G401.6 (cell line): ENCODE data around the gene TRABD2B.

Experiments used
- FAIRE-seq: peaks from 2 replicates; lab custom pipeline; 2012; peaks lifted over from hg19 to GRCh38; lab: Jason Lieb, UNC

Gene TRABD2B

DNA sequence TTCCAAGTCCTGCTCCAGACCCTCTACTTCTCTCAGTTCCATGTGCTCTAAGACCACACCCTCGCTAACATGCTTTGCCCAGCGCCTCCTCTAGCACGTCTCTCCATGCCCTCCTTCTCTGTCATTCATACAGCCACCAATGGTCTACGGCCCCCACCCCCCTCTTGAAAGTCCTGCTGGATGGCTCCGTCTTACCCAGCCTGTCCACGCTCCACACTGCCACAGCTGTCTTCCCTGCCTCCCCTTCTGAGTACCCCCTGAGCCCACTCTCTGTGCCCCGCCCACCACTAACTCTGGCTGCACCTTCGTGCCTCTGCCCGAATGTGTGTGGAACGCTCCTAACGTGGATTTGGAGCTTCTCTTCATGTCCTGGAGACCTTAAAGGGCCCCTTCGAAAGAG, 244.6 kb downstream of the TRABD2B start:
- no peak for FAIRE-seq

DNA sequence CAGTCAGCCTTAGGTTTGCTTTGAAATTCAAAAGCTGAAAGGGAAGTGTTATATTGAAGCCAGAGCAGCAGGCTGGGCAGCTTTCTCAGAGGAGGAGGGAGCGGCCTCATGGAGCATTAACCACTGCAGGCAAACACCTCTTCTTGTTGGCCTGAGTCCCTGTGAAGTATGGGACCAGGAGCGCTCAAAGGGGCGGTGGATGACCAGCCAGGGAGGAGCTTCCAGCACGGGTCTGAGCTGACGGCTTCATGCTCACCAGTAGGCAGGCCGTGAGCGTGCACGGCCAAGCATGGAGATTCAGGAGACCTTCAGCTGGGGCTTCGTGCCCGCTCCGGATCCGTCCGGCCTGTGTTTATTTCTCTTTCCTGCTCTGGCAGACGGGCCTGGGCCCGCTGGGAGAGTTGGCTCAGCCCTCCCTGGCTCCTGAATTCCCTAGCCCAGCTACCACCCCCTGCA, 245.2 kb downstream of the TRABD2B start:
- FAIRE-seq = no peak

GRCh38 chr1:47751193-47751592, 246.0 kb downstream of the TRABD2B start:
- FAIRE-seq = no peak

DNA sequence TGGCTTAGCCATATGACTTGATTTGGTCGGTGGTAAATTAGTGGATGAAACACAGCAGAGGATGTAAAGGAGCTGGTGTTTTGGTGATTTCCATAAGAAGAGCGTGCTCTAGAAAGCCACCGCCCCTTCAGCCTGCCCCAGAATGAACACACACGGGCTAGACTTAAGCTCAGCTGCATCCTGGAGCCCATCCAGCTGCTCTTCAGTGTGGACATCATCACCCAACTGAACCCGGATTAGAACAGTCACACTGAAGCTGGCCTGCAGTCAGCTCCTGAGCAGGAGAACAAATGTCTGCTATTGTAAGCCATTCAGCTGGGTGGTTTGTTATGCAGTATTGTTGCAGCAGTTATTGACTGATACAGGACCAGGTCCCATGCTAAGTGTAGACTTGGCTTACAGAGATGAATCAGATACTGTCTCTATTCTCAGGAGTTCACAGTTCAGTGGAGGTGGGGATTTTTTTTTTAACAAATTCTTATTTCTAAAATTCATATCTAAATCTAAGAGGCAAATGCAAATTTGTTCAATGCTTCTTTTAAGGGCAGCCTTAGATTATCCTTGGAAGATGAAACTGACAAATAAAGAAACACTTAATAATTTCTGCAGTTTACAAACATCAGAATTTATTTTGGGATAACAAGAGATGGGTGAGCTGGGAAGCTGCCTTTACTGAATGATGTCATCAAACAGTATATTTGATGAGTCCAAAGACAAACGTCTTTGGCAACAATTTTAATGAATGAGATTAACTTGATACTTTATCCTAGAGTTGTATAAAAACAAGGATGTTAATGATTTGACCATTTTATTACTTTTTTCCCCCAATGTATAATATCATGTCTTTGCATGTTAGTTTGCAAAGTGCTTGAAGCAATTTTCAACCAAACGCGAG, 251.2 kb downstream of the TRABD2B start:
- no peak for FAIRE-seq

DNA sequence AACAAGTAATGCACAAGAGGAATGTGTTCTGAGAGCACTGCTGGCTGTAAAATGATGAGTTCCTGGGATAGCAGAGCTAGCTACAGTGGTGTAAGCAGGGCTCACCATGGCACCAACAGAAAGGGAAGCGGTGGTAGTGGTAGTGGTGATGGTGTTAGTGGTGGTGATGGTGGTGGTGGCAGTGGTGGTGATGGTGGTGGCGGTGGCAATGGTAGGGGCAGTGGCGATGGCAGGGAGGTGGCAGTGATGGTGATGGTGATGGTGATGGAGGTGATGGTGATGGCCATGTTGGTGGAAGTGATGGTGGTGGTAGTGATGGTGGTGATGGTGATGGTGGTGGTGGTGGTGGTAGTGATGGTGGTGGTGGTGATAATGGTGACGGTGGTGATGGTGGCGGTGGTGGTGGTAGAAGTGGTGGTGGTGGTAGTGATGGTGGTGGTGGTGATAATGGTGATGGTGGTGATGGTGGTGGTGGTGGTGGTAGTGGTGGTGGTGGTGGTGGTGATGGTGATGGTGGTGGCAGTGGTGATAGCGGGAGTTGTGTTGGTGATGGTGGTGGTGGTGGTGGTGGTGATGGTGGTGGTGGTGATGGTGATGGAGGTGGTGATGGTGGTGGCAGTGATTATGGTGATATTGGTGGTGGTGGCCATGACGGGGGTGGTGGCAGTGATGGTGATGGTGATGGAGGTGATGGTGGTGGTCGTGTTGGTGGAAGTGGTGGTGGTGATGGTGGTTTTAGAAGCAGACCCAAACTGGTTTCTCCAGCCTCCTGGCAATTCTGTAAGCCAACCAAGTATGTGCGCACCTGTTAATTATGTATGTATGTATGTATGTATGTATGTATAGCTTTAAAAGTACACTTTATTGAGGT, 254.1 kb downstream of the TRABD2B start:
- FAIRE-seq = no peak

DNA sequence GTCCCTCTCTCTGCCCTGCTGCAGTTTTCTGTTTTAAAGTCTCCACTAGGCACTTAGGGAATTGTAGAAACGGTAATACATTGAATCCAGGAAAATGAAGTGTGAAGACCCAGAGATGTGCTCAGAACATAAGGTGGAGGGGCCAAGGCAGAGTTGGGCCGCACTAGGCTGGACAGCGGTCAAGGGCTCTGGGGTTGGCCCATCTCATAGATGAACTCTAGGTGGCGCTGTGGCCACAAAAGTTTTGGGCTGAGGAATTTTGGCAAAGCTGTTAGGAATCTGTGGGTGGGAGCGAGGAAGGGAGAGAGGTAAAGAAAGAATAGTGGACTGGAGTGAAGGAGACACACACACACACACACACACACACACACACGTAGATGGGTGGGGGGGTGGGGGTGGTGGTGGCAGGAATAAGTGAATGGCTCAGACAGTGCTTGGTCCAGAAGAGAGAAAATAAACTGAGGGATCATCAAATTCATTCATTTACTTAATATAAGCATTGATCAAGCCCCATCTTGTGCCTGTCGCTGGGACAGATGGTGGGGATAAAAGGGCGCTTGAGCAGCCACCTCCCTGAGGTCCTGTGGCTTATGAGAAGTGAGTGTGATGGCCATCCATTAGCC, 258.5 kb downstream of the TRABD2B start:
- no peak for FAIRE-seq

- no peak for FAIRE-seq
Measured at GRCh38 chr1:47732489-47732888, 264.7 kb downstream of the TRABD2B start.

DNA sequence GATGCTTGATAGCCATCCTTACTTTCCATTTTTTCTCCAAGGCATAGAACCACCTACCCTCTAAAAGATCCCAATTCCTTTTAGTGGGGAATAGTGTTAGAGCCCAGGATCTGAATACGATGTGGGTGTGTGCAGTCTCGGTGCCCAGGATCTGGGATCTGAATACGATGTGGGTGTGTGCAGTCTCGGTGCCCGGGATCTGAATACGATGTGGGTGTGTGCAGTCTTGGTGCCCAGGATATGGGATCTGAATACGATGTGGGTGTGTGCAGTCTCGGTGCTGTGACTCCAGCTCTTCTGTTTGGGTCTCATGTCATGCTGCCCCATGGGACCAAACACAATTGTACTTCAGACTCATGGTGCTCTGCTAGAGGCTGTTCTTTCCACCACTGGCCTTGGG, 265.5 kb downstream of the TRABD2B start:
- FAIRE-seq = no peak

- no peak for FAIRE-seq
Measured at GRCh38 chr1:47729685-47730084, 267.5 kb downstream of the TRABD2B start.

DNA sequence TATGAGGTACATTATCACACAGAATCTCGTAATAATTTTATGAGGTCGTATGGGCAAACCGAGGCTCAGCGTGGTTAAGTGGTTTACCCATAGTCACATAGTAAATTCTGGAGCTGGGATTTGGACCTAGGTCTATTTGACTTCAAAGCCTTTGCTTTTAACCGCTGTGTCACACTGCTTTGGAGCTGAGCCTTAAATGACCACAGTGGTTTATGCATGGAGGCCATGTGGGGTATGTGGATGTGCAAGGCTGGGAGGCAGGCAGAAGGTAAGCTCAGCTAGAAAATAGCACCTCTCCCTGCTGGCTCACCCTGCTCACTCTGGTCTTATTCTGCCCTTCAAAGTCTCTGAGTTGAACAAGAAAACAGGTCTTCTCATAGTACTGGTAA, 269.5 kb downstream of the TRABD2B start:
- FAIRE-seq = no peak

- no peak for FAIRE-seq
Measured at GRCh38 chr1:47727051-47727696, 270.0 kb downstream of the TRABD2B start.

DNA sequence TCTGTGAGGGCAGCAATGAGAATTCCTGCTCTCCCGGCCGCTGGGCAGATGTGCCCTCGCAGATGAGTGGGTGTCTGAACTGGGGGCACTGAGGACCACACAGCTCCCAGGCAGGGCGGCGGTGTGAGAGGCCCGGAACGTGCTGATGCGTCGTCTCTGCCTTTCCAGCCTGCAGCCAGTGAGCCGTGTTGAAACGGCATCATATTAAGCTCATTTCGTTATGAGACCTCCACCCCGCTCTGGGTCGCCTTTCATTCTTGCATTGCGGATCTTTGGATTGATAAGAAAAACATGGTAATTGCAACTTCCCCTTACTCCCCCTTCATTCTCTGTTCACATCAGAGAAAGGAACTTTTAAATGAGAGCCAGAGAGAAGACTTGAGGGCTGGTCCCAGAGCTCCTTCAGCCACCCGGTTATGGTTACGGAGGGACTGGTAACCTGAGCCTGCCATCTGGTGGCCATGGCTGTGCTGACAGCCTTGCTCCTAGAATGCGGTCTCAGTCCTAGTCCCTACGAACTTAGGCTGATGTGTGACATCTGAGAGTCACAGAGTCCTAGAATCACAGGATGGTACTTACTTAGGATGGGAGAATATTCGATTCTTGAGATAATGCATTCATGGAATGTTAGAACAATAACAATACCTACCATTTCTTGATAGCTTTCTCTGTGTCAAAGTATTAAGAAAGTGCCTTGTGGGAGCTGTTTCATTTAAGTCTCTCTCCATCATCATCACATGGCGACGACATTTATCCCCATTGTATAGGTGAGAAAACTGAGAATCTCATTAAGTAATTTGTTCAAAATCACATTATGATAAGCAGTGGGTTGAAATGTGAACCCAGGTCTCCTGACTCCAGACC, 271.0 kb downstream of the TRABD2B start:
- peak; percentile 55 for FAIRE-seq

- FAIRE-seq = no peak
Measured at GRCh38 chr1:47725511-47725991, 271.6 kb downstream of the TRABD2B start.

DNA sequence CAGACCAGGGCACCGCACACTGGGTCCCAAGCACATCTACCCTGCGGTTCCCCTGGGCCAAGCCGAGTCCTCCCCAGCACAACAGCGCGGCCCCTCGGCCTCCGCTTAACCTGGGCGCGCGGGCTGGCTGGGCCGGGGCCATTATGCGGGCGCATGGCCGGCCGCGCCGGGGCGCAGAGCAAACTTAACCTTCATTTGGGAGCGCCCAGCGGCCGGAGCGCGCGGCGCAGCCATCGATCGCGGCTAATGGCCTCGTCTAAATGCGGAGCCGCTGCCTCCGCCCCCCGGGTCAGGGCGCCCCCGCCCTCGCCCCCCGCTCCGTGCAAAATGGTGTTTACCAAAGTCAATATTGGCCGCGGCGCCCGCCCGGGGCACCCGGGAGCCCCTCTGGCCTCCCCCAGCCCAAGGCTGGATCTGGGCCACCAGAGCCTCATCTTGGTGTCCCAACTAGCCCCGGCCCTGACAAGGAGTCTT, 272.1 kb downstream of the TRABD2B start:
- FAIRE-seq = no peak

DNA sequence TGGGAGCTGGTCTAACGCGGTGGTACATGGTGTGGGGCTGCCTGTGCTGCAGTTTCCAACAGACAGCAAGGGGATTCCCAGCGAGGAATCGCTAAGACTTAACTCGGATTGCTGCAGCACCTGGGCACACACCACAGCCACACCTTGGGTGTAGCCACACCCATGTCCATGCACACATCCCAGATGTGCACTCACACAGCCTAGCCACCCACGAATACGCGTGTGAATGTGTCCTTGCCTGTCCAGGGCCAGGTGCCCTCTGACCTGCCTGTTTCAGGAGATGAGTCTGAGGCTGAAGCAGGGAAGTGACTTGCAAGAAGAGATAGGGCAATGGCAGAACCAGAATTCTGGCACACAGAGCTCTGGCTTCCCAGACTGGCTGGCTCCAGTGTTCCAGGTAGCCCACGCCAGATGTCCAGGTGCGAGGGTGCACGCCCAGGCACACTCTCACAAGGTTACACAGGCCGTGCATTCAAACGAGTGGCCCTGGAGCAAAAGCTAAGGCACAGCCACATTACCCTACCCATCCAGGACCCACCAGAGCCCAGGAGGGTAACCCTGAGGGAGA, 272.7 kb downstream of the TRABD2B start:
- FAIRE-seq = no peak

- no peak for FAIRE-seq
Measured at GRCh38 chr1:47722909-47723580, 274.1 kb downstream of the TRABD2B start.

- no peak for FAIRE-seq
Measured at GRCh38 chr1:47722101-47722500, 275.1 kb downstream of the TRABD2B start.

GRCh38 chr1:47720111-47720510, 277.1 kb downstream of the TRABD2B start:
- no peak for FAIRE-seq

GRCh38 chr1:47717341-47717740, 279.8 kb downstream of the TRABD2B start:
- FAIRE-seq = no peak
